A549 treated with AZD9567 at 1 μM for 4 hours (cell line): Measurements from ENCODE around the gene TRAF5. TPM values are rescaled to one million over a fixed set of nuclear protein-coding genes. Genes with fewer than 3 reads are reported as not detected.

Experiments used
- total RNA-seq: library from RNA; stranded (reverse); fragments of 200-300 nt; extraction: Qiagen RNA extraction; gene quantifications from 5 replicates; pipeline ENCODE4 v1.2.3, GENCODE V29; 2022; ENCODE audit not compliant: insufficient read depth

TRAF5 gene, protein sequence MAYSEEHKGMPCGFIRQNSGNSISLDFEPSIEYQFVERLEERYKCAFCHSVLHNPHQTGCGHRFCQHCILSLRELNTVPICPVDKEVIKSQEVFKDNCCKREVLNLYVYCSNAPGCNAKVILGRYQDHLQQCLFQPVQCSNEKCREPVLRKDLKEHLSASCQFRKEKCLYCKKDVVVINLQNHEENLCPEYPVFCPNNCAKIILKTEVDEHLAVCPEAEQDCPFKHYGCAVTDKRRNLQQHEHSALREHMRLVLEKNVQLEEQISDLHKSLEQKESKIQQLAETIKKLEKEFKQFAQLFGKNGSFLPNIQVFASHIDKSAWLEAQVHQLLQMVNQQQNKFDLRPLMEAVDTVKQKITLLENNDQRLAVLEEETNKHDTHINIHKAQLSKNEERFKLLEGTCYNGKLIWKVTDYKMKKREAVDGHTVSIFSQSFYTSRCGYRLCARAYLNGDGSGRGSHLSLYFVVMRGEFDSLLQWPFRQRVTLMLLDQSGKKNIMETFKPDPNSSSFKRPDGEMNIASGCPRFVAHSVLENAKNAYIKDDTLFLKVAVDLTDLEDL
- total RNA-seq = 6.0 to 7.4 TPM (median 6.7 TPM) in 5 replicates

GRCh38 chr1:211326528-211327345 lies at the start of gene TRAF5:
Gene TRAF5 (plus strand): TSS chr1:211326833. CDS start chr1:211353240, 26,407 bp downstream.

Other genes with a start within 250 kb of the TRAF5 start
- gene KCNH1, start 192.7 kb upstream of the TRAF5 start, total RNA-seq = 1.1 to 1.8 TPM (median 1.6 TPM) in 5 replicates
- gene RCOR3, start 67.5 kb upstream of the TRAF5 start, total RNA-seq = 26.8 to 52.5 TPM (median 27.4 TPM) in 5 replicates
- gene RD3, start 165.3 kb downstream of the TRAF5 start, total RNA-seq = not detected in 5 replicates